ENCODE measurements around the gene ADAM8. TPM values are rescaled to one million over a fixed set of nuclear protein-coding genes. Genes with fewer than 3 reads are reported as not detected.
A peak's percentile ranks its signal among the peaks of the same experiment; 100 is the strongest.

The ADAM8 gene
- total and polyA plus RNA-seq, 8 donors: 2.0 to 9.8 (median 6.2) TPM

DNA sequence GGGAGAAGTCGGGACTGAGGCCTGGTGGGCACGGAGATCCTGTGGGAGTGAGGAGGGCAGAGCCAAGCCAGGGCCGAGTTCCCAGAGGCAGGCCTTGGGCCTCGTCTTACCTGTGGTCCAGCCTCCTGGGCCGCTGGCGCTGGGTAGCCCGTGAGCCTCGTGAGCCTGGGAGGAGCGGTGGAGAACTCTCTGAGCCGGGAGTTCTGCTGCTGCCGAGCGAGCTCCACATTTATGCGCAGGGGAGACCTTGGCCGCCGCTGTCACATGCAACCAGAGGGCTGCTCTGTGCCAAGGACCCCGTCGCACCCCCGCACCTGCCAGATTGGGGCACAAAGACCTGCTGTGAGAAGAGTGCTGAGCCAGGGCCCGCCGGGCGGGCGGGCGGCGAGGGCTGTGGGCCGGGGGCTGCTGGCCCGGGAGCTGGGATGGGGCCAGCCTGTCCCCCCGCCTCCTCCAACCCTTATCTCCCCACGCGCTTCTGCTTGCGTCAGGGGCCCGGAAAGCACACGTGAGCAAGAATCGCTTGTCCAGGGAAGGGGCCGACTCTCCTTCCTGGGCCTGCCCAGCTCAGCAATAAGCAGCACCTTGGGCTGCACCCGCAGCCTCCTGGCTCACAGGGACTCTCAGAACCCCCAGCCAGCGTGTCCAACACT lies 28.9 kb downstream of the ADAM8 start:
- H3K36me3 ChIP-seq: no peaks in the 10 kb centered on the region
- no peak for ATAC-seq
- H3K27me3 ChIP-seq: no peaks in the 10 kb centered on the region
- intact Hi-C loops (cut with DNase I): no loop called here
- no peak overlapping the region for H3K27ac ChIP-seq
- WGBS, 2 donors: 78 to 84% methylated on average over 31 to 36 of the region's 36 CpGs
- H3K4me3 ChIP-seq: no peak overlapping the region
- H3K4me1 ChIP-seq: no peaks in the 10 kb centered on the region
- DNase-seq: no peak
- H3K9me3 ChIP-seq: no peaks in the 10 kb centered on the region
- TF ChIP-seq, protein P1, sequence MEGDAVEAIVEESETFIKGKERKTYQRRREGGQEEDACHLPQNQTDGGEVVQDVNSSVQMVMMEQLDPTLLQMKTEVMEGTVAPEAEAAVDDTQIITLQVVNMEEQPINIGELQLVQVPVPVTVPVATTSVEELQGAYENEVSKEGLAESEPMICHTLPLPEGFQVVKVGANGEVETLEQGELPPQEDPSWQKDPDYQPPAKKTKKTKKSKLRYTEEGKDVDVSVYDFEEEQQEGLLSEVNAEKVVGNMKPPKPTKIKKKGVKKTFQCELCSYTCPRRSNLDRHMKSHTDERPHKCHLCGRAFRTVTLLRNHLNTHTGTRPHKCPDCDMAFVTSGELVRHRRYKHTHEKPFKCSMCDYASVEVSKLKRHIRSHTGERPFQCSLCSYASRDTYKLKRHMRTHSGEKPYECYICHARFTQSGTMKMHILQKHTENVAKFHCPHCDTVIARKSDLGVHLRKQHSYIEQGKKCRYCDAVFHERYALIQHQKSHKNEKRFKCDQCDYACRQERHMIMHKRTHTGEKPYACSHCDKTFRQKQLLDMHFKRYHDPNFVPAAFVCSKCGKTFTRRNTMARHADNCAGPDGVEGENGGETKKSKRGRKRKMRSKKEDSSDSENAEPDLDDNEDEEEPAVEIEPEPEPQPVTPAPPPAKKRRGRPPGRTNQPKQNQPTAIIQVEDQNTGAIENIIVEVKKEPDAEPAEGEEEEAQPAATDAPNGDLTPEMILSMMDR (IDR thresholded peaks at IDR 0.05): no peak
- no peak for FAIRE-seq

DNA sequence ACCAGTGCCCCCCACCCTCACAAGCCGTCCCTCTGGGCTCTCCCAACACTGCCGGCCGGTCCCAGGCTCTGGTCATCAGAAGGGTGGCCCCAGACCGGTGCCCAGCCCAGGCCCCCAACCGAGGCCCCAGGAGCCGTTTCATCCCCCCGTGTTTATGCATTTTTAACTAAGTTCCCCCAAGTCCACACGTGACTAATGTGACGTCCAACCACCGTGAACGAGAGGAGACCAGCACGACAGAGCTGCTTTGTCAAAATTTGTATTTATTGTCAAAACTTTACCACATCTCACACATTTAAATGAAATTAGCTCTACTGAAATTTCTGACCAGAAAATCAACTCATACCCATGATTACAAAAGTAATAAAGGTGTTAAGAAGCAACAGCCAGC lies 30.4 kb downstream of the ADAM8 start:
- intact Hi-C loops (cut with DNase I): no loop called here
- ATAC-seq: no peak
- Histone ChIP-seq H3K4me3 (no peak overlapping the region), H3K4me1 (no peaks in the 10 kb centered on the region), H3K27me3 (peaks cover 0 to 9% (median 0%) of the 10 kb centered on the region in 4 donors), H3K9me3 (no peaks in the 10 kb centered on the region), H3K27ac (no peak overlapping the region), H3K36me3 (no peaks in the 10 kb centered on the region)
- DNase-seq: no peak
- 57 to 60% methylated on average over 12 of the region's 12 CpGs for WGBS, 2 donors
- TF ChIP-seq, protein P1 (IDR thresholded peaks at IDR 0.05): no peak
- FAIRE-seq: no peak

DNA sequence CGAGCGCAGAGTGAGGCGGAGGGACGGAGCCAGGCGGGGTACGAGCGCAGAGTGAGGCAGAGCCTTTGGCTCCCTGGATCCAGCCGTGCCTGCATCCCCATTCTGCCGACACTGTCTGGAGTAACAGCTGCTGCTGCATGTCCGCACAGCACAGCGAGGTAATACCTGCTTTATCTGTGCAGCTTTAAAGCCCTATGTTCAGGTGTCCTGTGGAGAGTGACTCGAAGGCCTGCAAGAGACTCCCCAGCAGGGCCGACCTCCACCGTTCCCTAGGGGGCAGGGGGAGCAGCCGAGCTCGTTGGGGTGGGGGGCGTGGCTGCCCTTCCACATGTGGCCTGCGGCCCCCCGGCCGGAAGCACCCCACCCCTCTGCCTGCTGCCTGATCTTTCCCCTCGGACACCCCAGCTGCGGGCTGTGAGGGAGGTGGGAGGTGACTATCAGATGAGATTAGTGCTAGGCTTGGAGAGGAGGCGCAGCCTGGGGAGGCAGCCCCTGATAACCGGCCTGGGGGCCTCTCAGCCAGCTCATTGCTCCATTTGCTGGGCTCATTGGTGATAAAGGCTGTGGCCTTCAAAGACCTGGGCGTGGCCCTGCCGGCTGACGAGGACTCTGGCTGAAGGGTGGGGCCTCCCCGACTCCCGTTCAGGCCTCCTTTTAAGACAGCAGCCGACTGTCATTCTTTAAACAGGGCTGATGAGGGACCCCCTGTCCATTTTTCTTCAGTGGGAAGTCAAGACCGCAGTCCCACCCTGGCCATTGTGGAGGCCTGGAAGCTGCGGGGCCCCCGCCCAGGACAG lies 31.0 kb downstream of the ADAM8 start:
- no peaks in the 10 kb centered on the region for H3K36me3 ChIP-seq

DNA sequence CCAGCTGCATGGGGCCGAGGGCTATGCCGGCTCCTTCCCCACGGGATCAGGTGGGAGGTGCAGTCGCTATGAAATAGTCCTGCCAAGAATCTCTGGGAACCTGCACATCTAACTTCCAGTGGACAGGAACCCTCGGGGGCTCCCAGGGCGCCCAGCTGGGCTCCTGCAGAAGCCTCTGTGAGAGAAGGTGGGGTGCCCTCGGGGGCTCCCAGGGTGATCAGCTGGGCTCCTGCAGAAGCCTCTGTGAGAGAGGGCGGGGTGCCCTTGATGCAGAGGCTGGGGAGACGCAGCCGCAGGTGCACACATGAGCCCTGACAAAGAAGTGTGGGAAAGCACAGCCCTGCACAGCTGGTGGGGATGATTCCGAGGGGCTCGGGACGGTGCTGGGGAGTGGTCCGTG lies 33.1 kb downstream of the ADAM8 start:
- Histone ChIP-seq H3K9me3 (no peaks in the 10 kb centered on the region), H3K4me3 (no peak overlapping the region), H3K36me3 (no peaks in the 10 kb centered on the region), H3K27me3 (peaks cover 0 to 24% (median 0%) of the 10 kb centered on the region in 4 donors), H3K4me1 (no peaks in the 10 kb centered on the region), H3K27ac (no peak overlapping the region)
- TF ChIP-seq, protein P1 (IDR thresholded peaks at IDR 0.05): no peak
- intact Hi-C loops (cut with DNase I): no loop called here
- WGBS, 2 donors: 53 to 55% methylated on average over 14 of the region's 14 CpGs
- DNase-seq (no peak), ATAC-seq (no peak), FAIRE-seq (no peak)

More for the DNA sequence above, 31.0 kb downstream of the ADAM8 start:
- Histone ChIP-seq H3K4me1 (no peaks in the 10 kb centered on the region), H3K4me3 (no peak overlapping the region), H3K27me3 (peaks cover 0 to 13% (median 0%) of the 10 kb centered on the region in 4 donors), H3K27ac (no peak overlapping the region), H3K9me3 (no peaks in the 10 kb centered on the region)
- 50 to 57% methylated on average over 29 to 33 of the region's 33 CpGs for WGBS, 2 donors
- ATAC-seq (peak in 2 of 4 donors; percentile 43 to 56), DNase-seq (no peak), FAIRE-seq (no peak)
- intact Hi-C loops (cut with DNase I): no loop called here
- TF ChIP-seq, protein P1 (IDR thresholded peaks at IDR 0.05): no peak

Data from pancreas (tissue), 10 donors.